Natural killer cell (primary cell): ENCODE measurements around the gene SH3D19. TPM values are rescaled to one million over a fixed set of nuclear protein-coding genes. Genes with fewer than 3 reads are reported as not detected.

Experiments
- ATAC-seq, 3 donors: fragments of 150-1000 bp in 2 of 3; fragments of 200-7000 bp in 1 of 3; cut with Tn5 transposase; 1 replicate in 1 of 3; 2 replicates in 2 of 3; pipeline ENCODE4 v1.10.0; 2021; ENCODE audit warnings: mild to moderate bottlenecking in 2 of 3, moderate library complexity in 2 of 3
- DNase-seq, 2 donors: peaks; one replicate each; pipeline versions ENCODE4 v3.0.0 to v3.0.0-alpha.2; 2013 to 2021; ENCODE audit warnings: mixed read lengths in 1 of 2
- H3K27ac ChIP-seq: one replicate; pipeline ENCODE4 v1.5.1; 2013; ENCODE audit warnings: mild to moderate bottlenecking, low read length
- H3K27me3 ChIP-seq: one replicate; pipeline ENCODE4 v1.6.1; 2013; ENCODE audit warnings: low read length; ENCODE audit not compliant: control insufficient read depth, insufficient read depth
- H3K36me3 ChIP-seq: one replicate; pipeline ENCODE4 v1.6.1; 2013; ENCODE audit warnings: low read length; ENCODE audit not compliant: control insufficient read depth, insufficient read depth
- H3K4me1 ChIP-seq: one replicate; pipeline ENCODE4 v1.6.1; 2013; ENCODE audit warnings: low read length; ENCODE audit not compliant: control insufficient read depth, insufficient read depth
- H3K4me3 ChIP-seq: one replicate; pipeline ENCODE4 v1.5.1; 2013; ENCODE audit warnings: low read length
- H3K9me3 ChIP-seq: one replicate; pipeline ENCODE4 v1.6.1; 2013; ENCODE audit warnings: low read length; ENCODE audit not compliant: control insufficient read depth, insufficient read depth
- H3K27ac Mint-ChIP-seq, 2 donors: one replicate each; pipeline ENCODE4 v1.8.0; 2022; ENCODE audit warnings: mild to moderate bottlenecking in 2 of 2, mixed read lengths in 2 of 2, moderate library complexity in 1 of 2
- H3K27me3 Mint-ChIP-seq, 2 donors: one replicate each; pipeline ENCODE4 v1.8.0; 2022; ENCODE audit warnings: low read depth in 2 of 2, mixed read lengths in 2 of 2
- H3K36me3 Mint-ChIP-seq: one replicate; pipeline ENCODE4 v1.8.0; 2022; ENCODE audit warnings: mixed read lengths
- H3K4me1 Mint-ChIP-seq, 2 donors: one replicate each; pipeline ENCODE4 v1.8.0; 2022; ENCODE audit warnings: mixed read lengths in 2 of 2
- H3K4me3 Mint-ChIP-seq: one replicate; pipeline ENCODE4 v1.8.0; 2022; ENCODE audit warnings: mild to moderate bottlenecking, moderate library complexity, mixed read lengths
- H3K9me3 Mint-ChIP-seq, 2 donors: one replicate each; pipeline ENCODE4 v1.8.0; 2022; ENCODE audit warnings: mixed read lengths in 2 of 2
- CTCF ChIP-seq: fragments of 200-600 bp; IDR thresholded peaks from one replicate; pipeline ENCODE4 v1.8.0; 2022; ENCODE audit warnings: antibody characterized with exemption
- WGBS: methylation state at CpG from one replicate; pipeline ENCODE4 v1.1.7; 2013; ENCODE audit warnings: missing lambda C conversion rate; ENCODE audit not compliant: insufficient coverage; 5-methylcytosine and 5-hydroxymethylcytosine counted together
- intact Hi-C: fragments of 100-400 bp; cut with micrococcal nuclease; formaldehyde crosslinking; loops from one replicate; pipeline ENCODE4 v1.14.2; 2022
- total RNA-seq, 4 donors: library from RNA; stranded (reverse); fragments of 120-200 nt in 1 of 4; gene quantifications; one replicate each; pipeline versions ENCODE4 v1.2.3 to v1.2.4, GENCODE V29; 2013 to 2022

Gene SH3D19
- total RNA-seq, 3 donors from 2014 or later (not counting 1 experiment from before 2014, with no cell fraction given): 0.13 TPM; not detected in 2

- H3K27ac ChIP-seq: no peak overlapping the region
- intact Hi-C loops: no loop called here
- H3K4me3 Mint-ChIP-seq: no peak overlapping the region
- no peaks in the 10 kb centered on the region for H3K9me3 ChIP-seq
- no peaks in the 10 kb centered on the region for H3K36me3 ChIP-seq
- peaks cover 0 to 2% of the 10 kb centered on the region in 2 donors for H3K27me3 Mint-ChIP-seq
- H3K4me1 ChIP-seq: no peaks in the 10 kb centered on the region
- H3K27me3 ChIP-seq: no peaks in the 10 kb centered on the region
- H3K4me1 Mint-ChIP-seq: no peaks in the 10 kb centered on the region
- DNase-seq: no peak
- WGBS: 79% methylated on average over 1 of the region's 1 CpG
- no peak overlapping the region for H3K4me3 ChIP-seq
- H3K36me3 Mint-ChIP-seq: no peaks in the 10 kb centered on the region
- H3K9me3 Mint-ChIP-seq: no peaks in the 10 kb centered on the region
- no peak for TF ChIP-seq CTCF
- H3K27ac Mint-ChIP-seq: no peak overlapping the region
- ATAC-seq: no peak
These were observed 58.9 kb downstream of the SH3D19 start for GRCh38 chr4:151266497-151266896.

GRCh38 chr4:151263455-151263854, 62.0 kb downstream of the SH3D19 start:
- no peaks in the 10 kb centered on the region for H3K4me1 Mint-ChIP-seq
- no peaks in the 10 kb centered on the region for H3K36me3 Mint-ChIP-seq
- no peaks in the 10 kb centered on the region for H3K27me3 ChIP-seq
- no peaks in the 10 kb centered on the region for H3K36me3 ChIP-seq
- 80% methylated on average over 1 of the region's 2 CpGs for WGBS
- H3K9me3 ChIP-seq: no peaks in the 10 kb centered on the region
- no peak for TF ChIP-seq CTCF
- no peak for ATAC-seq
- H3K27ac ChIP-seq: no peak overlapping the region
- DNase-seq: no peak
- H3K4me3 ChIP-seq: no peak overlapping the region
- peaks cover 0 to 3% of the 10 kb centered on the region in 2 donors for H3K27me3 Mint-ChIP-seq
- H3K4me1 ChIP-seq: no peaks in the 10 kb centered on the region
- no peak overlapping the region for H3K4me3 Mint-ChIP-seq
- H3K27ac Mint-ChIP-seq: no peak overlapping the region
- no peaks in the 10 kb centered on the region for H3K9me3 Mint-ChIP-seq
- intact Hi-C loops: no loop called here

GRCh38 chr4:151260526-151260925, 64.9 kb downstream of the SH3D19 start:
- Histone ChIP-seq H3K9me3 (no peaks in the 10 kb centered on the region), H3K4me1 (no peaks in the 10 kb centered on the region), H3K27ac (no peak overlapping the region), H3K4me3 (no peak overlapping the region), H3K36me3 (no peaks in the 10 kb centered on the region), H3K27me3 (no peaks in the 10 kb centered on the region)
- Mint-ChIP-seq H3K4me1 (no peaks in the 10 kb centered on the region), H3K4me3 (no peak overlapping the region), H3K27me3 (peaks cover 0 to 3% of the 10 kb centered on the region in 2 donors), H3K9me3 (no peaks in the 10 kb centered on the region), H3K36me3 (no peaks in the 10 kb centered on the region), H3K27ac (no peak overlapping the region)
- TF ChIP-seq CTCF: no peak
- WGBS: 91% methylated on average over 2 of the region's 2 CpGs
- no peak for DNase-seq
- no peak for ATAC-seq
- intact Hi-C loops: no loop called here

- H3K9me3 Mint-ChIP-seq: no peaks in the 10 kb centered on the region
- DNase-seq (no peak), ATAC-seq (no peak)
- no peaks in the 10 kb centered on the region for H3K9me3 ChIP-seq
- H3K4me1 ChIP-seq: no peaks in the 10 kb centered on the region
- no peaks in the 10 kb centered on the region for H3K27me3 ChIP-seq
- intact Hi-C loops: no loop called here
- H3K4me3 ChIP-seq: no peak overlapping the region
- H3K36me3 Mint-ChIP-seq: no peaks in the 10 kb centered on the region
- H3K36me3 ChIP-seq: no peaks in the 10 kb centered on the region
- 58% methylated on average over 1 of the region's 1 CpG for WGBS
- TF ChIP-seq CTCF: no peak
- H3K4me3 Mint-ChIP-seq: no peak overlapping the region
- no peak overlapping the region for H3K27ac ChIP-seq
- no peak overlapping the region for H3K27ac Mint-ChIP-seq
- peaks cover 0 to 3% of the 10 kb centered on the region in 2 donors for H3K27me3 Mint-ChIP-seq
- H3K4me1 Mint-ChIP-seq: no peaks in the 10 kb centered on the region
These were observed 65.7 kb downstream of the SH3D19 start for GRCh38 chr4:151259752-151260151.
